SIG-M5 (cell line): ENCODE results near the gene SUCLG2.
A peak's percentile ranks its signal among the peaks of the same experiment; 100 is the strongest.

Experiments
- DNase-seq: peaks from one replicate; lab custom pipeline; 2025; lab: John Stamatoyannopoulos, UW

SUCLG2 gene

DNA sequence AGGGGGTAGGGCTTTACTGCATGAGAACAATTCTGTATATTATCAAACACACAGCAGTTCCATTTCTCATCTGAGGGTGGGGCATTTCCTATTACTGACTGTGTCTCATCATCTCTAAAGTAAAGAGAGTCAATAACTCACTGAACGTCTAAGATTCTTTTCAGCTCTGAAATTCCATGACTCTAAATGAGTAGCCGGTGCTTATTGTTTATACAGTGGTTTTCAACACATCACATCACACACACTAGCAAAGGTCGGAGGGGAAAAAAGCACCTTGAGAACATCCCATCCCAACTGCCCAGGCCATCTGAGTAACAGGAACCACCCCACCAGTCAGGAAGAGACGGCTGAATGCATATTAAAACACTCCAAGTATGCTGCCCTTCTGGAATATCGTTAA is 196.0 kb downstream of the SUCLG2 start:
- no peak for DNase-seq

DNA sequence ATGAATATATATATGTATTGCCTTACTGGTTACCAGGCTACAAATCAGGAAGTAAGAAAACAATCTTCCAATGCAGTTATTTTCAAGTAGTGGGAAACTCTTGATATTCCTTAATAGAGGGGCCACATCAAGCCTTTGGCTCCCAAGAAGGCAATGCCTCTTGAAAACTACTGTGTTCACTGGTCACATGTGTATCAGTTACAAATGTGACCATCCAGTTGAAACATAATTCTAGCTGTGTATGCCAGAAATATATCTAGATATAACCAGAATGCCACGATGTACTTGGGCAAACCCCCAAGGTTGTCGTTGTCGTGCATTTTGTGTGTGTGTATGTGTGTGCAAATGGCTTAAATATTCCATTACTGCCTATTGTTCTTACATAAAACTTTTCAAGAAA is 200.8 kb downstream of the SUCLG2 start:
- DNase-seq: no peak

DNA sequence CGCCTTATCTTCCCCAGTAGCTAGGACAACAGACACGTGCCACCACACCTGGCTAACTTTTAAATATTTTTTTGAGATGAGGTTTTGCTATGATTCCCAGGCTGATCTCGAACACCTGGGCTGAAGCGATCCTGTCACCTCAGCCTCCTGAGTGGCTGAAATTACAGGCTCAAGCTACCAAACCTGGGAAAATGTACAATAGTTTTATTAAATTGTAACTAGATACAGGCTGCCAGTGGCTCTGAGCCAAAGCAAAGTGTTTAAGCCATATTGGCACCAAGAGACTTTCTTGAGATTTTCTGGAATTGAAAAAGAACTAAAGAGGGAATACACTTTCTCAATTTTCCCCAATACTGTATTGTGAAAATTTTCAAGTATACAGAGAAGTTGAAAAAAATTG is 204.3 kb downstream of the SUCLG2 start:
- no peak for DNase-seq

DNA sequence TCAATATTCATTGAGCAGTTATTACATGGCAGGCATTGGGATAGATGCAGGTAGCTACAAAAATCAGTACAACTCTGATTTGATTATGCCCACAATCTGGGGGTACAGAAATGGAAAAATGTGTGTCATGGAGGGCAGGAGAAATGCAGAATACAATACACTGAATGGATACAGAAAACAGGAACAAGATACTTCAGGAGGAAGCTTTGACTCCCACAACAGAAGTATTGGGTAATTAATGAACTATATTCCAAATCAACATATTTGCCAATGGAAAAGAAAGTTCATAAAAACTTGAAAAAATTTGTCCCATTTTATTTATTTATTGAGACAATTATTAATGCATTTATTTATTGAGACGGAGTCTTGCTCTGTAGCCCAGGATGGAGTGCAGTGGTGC is 207.0 kb downstream of the SUCLG2 start:
- no peak for DNase-seq

DNA sequence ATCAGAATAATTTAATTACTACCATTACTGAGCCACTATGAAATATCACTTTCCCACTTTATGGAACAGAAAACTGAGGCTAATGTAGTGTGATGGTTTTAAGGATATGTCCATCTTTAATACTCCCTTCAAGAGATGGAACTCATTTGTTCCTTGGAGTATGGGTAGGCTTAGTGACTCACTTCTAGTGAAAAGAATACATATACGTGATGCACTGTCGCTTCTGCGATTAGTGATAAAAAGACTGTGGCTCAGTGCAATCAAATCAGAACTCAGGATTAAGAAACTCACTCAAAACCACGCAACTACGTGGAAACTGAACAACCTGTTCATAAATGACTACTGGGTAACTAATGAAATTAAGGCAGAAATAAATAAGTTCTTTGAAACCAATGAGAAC is 216.6 kb downstream of the SUCLG2 start:
- no peak for DNase-seq

DNA sequence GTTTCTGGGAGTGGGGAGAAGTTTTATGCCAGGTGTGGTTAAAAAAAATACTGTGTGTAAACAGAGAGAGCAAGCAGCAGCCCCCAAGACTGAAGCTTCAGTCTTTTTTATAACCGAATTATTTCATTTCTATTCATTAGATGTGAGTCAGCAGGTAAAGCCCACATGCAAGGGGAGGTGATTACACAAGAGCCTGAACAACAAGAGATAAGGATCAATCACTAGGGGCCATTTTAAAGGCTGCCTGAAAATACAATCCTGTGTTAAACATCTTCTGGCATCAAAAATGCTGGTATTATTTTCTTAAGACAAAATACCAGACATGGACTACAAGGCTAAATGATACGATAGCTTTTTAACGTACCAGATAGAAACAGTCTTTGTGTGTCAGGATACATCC is 217.3 kb downstream of the SUCLG2 start:
- DNase-seq: no peak

DNA sequence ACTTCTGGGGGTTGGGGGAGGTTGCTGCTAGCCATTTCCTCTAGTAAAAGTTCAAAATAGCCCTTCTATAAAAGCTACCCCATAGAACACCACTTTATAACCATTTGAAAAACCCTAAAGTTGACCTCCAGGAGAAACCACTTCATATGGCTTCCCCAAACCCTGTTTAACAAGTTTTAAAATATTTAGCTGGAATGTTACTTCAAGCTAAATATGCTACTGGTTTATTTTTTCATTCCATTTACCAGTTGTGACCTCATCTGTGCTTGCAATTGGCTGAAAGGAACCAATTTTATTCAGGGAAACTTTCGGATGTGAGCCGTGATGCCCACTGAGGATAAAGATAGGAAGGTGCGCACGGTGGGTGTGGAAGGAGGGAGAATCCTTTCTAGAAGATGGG is 221.3 kb downstream of the SUCLG2 start:
- no peak for DNase-seq

DNA sequence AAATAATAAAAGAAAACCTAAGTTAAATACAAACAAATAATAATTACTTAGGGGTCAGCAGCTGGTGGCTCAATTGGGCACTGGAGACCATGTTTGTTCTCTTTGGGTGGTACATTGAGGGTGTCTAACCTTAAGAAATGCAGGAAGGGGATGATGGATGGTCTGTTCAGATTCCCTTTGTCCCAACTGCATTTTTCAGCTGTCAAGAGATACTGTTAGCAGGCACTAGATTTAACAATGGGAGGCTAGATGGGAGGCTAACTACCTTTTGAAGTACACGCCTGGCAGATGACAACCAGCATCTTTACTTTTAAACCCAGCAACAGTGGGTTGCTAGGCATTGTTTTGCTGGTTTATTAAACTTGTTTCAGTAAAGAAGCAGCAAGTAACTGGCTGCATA is 222.5 kb downstream of the SUCLG2 start:
- DNase-seq: no peak

DNA sequence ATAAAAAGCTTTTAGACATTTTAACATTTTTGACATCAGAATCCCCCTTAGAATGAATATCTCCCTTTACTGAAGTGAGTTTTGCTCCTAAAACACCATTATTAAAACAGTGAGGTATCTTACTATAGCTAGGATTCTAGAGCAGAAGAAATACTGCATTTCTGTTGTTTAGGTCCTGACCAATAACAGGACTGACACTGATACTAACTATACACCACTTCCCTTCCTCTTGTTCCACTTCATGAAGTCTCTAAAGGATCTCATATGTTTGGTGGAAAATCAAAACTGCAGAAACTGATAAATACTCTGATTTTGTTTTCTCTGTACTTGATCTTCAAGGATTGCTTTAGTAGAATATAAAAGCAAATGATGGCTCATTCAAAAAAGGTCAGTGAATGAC is 230.7 kb downstream of the SUCLG2 start:
- no peak for DNase-seq

DNA sequence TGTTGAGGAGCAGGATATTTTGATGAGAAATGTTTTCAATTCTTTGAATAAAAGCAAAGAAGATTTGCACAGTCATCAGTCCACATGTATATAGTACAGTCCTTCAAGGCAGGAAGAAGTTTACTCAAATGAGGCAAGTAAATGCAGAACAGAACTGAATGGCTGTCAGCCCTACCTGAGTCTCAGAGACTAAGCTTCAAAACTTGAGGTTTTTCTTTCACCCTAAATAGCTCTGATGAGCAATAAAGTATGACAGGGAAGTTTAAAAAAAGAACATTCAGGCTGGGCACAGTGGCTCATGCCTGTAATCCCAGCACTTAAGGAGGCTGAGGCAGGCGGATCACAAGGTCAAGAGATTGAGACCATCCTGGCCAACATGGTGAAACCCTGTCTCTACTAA is 232.5 kb downstream of the SUCLG2 start:
- no peak for DNase-seq

DNA sequence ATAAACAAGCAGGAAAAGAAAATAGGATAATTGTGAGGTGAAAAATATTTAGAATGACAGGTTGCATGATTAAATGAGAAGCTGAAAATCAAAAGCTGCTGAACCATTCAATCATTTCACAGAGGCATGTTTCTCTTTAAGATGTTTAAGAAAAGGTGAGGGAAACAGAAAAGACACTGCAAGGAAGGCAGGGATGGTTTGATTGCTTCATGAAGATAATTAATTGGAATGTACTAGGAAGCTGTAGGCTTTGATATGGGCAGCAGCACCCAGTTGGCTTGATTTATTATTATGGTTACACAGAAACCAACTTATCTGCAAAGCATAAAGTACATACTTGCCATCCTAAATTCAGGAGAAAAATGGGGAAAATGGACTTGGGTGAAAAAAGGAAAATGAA is 234.6 kb downstream of the SUCLG2 start:
- no peak for DNase-seq

DNA sequence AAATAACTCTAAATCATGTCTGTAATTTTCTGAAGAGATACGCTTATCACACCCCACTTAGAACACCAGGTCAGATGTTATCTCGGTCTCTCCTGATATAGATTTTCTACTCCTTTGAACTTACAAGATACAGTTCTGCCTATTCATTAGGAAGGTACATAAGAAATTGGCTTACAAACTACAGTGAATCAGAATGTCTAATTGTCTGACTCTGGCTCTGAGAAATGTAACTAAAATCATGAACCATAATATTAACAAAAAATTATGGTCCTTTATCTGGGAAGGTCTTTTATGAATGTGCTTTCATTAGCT is 235.2 kb downstream of the SUCLG2 start:
- no peak for DNase-seq

DNA sequence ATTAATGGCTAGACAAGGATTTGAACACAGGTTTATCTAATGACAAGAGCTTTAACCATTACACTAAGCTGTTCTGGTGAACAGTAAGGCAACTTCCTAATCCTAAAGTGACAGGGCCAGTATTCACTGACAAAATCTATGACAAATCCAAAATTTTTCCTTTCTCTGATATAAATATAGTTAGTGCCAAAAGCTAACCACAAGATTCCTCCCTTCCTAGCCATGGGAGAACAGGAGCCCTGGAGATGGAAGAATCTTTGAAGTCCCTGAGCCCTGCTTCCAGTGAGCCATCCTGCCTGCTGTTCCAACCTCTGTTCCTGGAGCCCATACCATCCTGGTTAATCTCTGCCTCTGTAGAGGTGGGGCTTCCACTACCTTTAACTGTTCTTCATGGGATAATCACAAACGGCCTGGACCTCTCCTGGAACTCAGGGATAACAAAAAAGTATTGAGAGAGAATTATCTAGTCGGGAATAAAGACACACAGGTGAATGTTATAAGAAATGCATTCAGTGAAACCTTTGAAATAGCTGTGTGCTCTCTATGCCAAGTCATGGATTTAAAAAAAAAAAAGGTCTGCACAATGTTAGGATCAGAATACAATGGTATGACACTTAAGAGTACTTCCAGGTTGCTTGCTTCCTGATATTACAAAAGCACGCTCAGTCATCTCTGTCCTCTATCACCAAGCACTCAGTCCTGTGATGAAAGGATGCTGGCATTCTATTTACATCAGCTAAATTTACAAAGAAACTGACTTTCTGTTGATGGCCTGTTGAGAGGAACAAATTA is 235.8 kb downstream of the SUCLG2 start:
- no peak for DNase-seq

DNA sequence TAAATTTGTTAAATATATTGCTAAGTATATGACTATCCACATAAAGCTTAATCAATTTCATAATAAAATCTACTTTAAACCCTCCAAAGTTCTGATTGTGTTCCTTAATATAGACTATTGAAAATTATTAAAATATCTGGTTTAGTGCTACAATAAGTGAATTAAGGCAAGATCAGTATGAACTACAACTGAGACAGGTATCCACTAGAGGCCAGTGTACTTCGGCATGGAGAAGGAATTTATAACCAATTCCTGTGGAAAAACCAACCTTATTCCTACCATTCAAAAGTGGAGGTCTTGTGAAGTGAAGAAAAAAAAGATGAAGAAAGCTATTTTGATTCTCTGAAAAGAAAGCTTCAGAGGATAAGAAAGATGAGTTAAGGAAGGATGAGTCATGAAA is 237.7 kb downstream of the SUCLG2 start:
- DNase-seq: no peak

DNA sequence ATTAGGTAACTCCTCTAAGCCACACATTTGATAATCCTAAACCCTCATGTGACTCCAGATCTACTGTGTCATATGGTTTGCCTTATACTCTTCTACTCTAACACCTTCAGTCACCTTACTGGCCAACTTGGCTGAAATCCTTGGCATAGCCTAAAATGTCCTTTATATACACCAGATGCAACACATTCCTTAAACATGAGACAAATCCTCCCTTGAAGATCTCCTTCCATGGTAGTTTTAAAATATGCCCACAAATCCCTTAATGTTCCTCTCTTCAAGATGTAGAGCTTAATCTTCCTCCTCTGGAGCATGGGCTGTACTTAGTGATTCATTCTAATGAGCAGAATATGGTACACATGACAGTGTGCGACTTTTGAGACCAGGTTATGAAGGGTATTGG is 238.9 kb downstream of the SUCLG2 start:
- no peak for DNase-seq

DNA sequence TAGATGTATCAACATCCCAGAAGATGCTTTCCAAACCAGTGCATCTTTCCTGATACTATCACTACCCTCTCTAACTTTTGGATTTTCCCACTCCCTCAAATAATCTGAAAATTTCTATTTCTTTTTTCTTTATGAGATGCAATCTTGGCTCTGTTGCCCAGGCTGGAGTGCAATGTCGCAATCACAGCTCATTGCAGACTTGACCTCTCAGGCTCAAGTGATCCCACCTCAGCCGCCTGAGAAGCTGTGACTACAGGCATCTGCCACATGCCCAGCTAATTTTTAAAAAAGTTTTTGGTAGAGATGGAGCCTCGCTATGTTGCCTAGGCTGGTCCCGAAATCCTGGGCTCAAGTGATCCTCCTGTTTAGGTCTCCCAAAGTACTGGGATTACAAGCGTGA is 239.7 kb downstream of the SUCLG2 start:
- no peak for DNase-seq

DNA sequence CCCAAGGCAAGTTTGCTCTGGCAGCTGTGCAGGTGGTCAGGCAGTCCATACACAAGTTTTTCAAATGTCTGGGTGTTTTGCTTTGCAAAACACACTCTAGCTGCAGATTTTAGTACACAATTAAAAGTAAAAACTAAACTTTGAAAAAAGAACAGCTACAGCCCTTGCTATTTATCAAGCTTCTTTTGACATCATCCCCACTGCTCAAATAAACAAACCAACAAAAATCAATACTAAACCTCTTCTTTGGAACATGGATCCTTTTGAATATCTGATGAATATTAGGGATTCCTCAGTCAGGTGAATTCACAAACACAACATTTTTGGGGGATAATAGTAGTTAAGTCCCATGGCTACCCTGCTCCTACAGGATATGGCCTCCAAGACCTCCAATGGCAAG is 249.2 kb downstream of the SUCLG2 start:
- no peak for DNase-seq

DNA sequence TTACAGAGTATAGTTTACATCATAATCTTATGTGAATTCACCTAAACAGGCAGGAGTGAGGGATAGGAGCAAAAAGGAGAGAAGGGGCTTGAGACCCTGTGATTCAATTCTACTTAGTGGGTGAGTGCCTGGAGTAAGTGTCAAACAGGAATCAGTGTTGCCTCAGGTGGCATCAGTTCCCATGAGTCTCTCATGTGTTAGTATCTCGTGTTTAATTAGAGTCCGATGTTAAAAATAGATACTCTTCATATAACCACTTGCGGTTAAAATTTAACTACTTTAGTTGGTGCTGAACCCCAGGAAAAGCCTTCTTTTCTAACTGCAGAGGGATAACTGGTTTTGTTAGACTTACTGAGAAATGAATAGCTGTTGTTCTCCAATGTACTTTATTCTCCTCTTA is 251.5 kb downstream of the SUCLG2 start:
- DNase-seq: no peak

DNA sequence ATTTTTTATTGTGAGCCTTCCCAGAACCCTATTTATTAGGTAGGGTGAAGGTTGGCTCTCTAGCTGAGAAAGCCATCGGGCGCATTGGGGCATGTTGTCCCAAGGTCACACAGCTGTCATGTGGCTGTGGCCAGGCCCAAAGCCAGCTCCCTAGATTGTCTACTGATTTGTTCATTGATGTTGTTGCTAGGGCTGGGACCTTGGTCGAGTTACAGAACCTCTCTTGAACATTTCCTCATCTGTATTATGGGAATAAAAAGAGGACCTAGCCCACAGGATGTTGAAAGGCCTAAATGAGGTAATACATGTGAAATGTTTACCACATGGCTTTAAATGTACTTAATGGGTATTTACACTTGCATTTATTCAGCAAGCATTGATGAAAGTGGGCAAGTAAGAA is 252.5 kb downstream of the SUCLG2 start:
- DNase-seq: no peak

DNA sequence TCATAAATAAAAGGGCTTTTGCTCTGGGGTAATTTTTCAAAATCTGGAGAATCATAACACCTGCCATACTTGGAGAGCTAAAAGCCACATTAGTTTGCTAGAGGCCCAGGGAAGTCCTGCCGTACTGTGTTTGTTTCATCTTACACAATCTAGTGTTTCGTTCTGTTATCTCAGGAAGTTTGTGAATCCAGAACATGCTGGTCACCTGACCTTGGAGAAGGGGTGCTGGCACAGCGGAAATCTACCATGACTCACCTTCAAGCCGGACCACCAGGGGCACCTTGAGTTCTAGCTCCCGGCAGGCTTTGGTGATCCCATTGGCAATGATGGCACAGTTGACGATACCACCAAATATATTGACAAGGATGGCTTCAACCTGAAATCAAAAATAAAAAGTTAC is 253.9 kb downstream of the SUCLG2 start:
- no peak for DNase-seq

DNA sequence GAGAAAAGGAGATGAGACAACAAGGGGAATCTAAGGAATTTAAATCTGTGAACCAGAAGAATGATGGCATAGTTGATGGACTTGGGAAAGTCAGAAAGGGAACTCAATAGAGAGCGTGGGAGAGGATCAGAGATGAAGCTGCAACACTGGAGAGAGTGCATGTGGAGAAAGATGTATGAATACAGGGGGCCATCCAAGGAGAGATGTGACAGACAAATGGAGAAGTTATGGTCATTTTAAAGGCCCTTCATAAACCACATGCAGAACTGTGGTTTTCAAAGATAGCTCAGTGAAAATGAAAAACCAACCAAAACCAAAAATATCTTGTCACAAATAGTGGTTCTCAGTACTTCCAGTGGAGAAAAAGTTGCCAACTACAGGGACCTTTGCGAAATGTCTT is 265.2 kb downstream of the SUCLG2 start:
- peak; percentile 45 for DNase-seq

DNA sequence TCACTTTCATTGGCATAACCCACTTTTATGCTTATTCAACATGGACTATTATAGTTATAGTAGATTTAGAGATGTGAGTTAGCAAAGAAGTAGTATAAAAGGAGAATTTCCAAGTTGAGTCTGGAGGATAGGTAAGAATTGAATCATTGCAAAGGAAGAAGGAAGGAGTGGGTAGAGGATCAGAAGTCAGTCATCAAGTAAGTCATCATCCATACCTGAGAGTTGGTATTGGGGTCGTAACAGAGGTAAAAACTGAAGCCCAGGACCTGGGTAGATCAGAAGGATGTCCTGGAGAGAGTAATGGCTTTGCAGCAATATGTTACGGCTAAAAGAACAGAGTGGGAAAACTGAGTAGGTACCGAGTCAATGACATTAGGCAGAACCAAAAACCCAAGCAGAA is 265.7 kb downstream of the SUCLG2 start:
- DNase-seq: no peak

DNA sequence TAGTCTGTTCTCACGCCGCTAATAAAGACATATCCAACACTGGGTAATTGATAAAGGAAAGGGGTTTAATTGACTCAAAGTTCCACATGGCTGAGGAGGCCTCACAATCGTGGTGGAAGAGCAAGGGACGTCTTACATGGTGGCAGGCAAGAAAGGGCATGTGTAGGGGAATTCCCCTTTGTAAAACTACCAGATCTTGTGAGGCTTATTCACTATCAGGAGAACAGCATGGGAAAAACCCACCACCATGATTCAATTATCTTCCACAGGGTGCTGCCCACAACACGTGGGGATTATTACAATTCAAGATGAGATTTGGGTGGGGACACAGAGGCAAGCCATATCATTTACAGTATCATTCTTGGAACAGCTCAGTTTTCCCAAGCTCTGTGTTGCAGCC is 268.0 kb downstream of the SUCLG2 start:
- no peak for DNase-seq

DNA sequence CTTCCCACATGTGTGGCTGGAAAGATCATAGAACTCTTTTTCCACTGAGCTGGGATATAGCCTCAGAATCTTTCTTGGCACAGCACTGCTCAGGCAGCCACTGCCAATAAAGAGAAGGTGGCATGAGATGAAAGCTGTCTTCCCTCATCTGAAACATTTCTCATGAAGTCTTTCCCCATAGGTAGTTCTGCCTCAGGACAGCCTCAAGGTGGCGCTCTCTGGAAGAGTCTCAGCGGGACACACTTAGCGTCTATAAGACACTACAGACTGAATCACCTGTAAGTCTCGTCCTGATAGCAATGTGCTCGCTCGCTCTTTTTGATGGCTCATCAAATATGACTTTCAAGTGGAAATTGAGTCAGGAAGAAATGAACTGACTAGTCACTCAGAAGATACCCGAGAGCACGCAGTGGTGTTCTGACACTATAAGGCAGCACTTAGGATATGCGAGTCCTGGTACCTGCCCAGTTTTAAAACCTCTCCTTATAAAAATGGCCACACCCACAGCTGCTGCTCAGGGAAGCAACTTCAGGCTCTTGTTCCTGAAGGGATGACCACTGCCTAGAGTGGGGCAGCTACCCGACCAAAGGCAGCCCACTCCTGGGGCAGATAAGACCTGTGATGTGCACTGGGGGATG is 269.5 kb downstream of the SUCLG2 start:
- no peak for DNase-seq
